ENCODE data around the gene NAT8L. TPM values are rescaled to one million over a fixed set of nuclear protein-coding genes. Genes with fewer than 3 reads are reported as not detected.

Gene NAT8L
- total RNA-seq, 1 donor from 2014 or later: 2.0 TPM

GRCh38 chr4:2070421-2071251, 11.5 kb downstream of the NAT8L start:
- H3K4me3 ChIP-seq (ENCODE audit: low read depth, low read length): no peak overlapping the region
- DNase-seq (ENCODE audit: low read depth): no peak
- no peak for TF ChIP-seq CTCF (conservative IDR thresholded peaks at IDR 0.05; ENCODE audit: low read depth, low read length)

GRCh38 chr4:2071252-2071911, 12.3 kb downstream of the NAT8L start:
- H3K4me3 ChIP-seq (ENCODE audit: low read depth, low read length): no peak overlapping the region
- TF ChIP-seq CTCF (conservative IDR thresholded peaks at IDR 0.05; ENCODE audit: low read depth, low read length): no peak
- DNase-seq (ENCODE audit: low read depth): no peak

- no peak for TF ChIP-seq CTCF (conservative IDR thresholded peaks at IDR 0.05; ENCODE audit: low read depth, low read length)
- no peak for DNase-seq (ENCODE audit: low read depth)
Observed at GRCh38 chr4:2071912-2072867, 13.1 kb downstream of the NAT8L start.

GRCh38 chr4:2072971-2073807, 14.1 kb downstream of the NAT8L start:
- DNase-seq (ENCODE audit: low read depth): no peak
- H3K4me3 ChIP-seq (ENCODE audit: low read depth, low read length): no peak overlapping the region
- TF ChIP-seq CTCF (conservative IDR thresholded peaks at IDR 0.05; ENCODE audit: low read depth, low read length): no peak

More at GRCh38 chr4:2071912-2072867, 13.1 kb downstream of the NAT8L start:
- H3K4me3 ChIP-seq (ENCODE audit: low read depth, low read length): no peak overlapping the region

GRCh38 chr4:2073808-2074481, 14.8 kb downstream of the NAT8L start:
- no peak for DNase-seq (ENCODE audit: low read depth)
- TF ChIP-seq CTCF (conservative IDR thresholded peaks at IDR 0.05; ENCODE audit: low read depth, low read length): no peak
- no peak overlapping the region for H3K4me3 ChIP-seq (ENCODE audit: low read depth, low read length)

Measured in epithelial cell of proximal tubule (primary cell).